Endothelial cell of umbilical vein (primary cell): ENCODE results near the gene OLFM1.

Experiments used
- EZH2 ChIP-seq: IDR thresholded peaks from 2 replicates; pipeline ENCODE4 v1.6.1; 2012; ENCODE audit warnings: borderline replicate concordance, low read depth, mild to moderate bottlenecking, moderate library complexity, low read length, inconsistent platforms; ENCODE audit not compliant: severe bottlenecking
- FOS ChIP-seq: IDR thresholded peaks from 2 replicates; pipeline ENCODE4 v1.6.1; 2011; ENCODE audit warnings: mild to moderate bottlenecking, low read length, moderate library complexity, borderline replicate concordance; ENCODE audit not compliant: insufficient read depth
- GATA2 ChIP-seq: IDR thresholded peaks from 2 replicates; pipeline ENCODE4 v1.7.0; 2011; ENCODE audit warnings: low read depth, mild to moderate bottlenecking, moderate library complexity, mixed read lengths, low read length; ENCODE audit not compliant: insufficient read length, insufficient read depth
- JUN ChIP-seq: IDR thresholded peaks from 2 replicates; pipeline ENCODE4 v1.6.1; 2011; ENCODE audit warnings: borderline replicate concordance, low read depth; ENCODE audit not compliant: insufficient read length, insufficient read depth
- MYC ChIP-seq: IDR thresholded peaks from one replicate; pipeline ENCODE4 v1.6.1; 2011; ENCODE audit warnings: mild to moderate bottlenecking, low read depth, low read length
- POLR2A ChIP-seq: IDR thresholded peaks from 2 replicates; pipeline ENCODE4 v1.6.1; 2012; ENCODE audit warnings: low read depth, mild to moderate bottlenecking, control low read depth, low read length
- POLR2AphosphoS5 ChIP-seq: IDR thresholded peaks from 2 replicates; pipeline ENCODE4 v1.6.1; 2012; ENCODE audit warnings: low read depth, mild to moderate bottlenecking, control low read depth, low read length, moderate library complexity; ENCODE audit not compliant: insufficient read depth
- TF ChIP-seq, protein P1 (sequence below), 2 donors: IDR thresholded peaks; 1 replicate in 1 of 2; 2 replicates in 1 of 2; pipeline ENCODE4 v1.5.1; 2011; ENCODE audit warnings: low read length in 2 of 2, mild to moderate bottlenecking in 2 of 2, moderate library complexity in 2 of 2, control low read depth in 1 of 2, inconsistent platforms in 1 of 2, low read depth in 1 of 2; ENCODE audit not compliant: insufficient read depth in 1 of 2; ENCODE audit errors: extremely low read depth in 1 of 2
- TF ChIP-seq, protein P2 (sequence below): IDR thresholded peaks from 2 replicates; pipeline ENCODE4 v1.6.1; 2011; ENCODE audit not compliant: insufficient read depth, insufficient read length

DNA sequence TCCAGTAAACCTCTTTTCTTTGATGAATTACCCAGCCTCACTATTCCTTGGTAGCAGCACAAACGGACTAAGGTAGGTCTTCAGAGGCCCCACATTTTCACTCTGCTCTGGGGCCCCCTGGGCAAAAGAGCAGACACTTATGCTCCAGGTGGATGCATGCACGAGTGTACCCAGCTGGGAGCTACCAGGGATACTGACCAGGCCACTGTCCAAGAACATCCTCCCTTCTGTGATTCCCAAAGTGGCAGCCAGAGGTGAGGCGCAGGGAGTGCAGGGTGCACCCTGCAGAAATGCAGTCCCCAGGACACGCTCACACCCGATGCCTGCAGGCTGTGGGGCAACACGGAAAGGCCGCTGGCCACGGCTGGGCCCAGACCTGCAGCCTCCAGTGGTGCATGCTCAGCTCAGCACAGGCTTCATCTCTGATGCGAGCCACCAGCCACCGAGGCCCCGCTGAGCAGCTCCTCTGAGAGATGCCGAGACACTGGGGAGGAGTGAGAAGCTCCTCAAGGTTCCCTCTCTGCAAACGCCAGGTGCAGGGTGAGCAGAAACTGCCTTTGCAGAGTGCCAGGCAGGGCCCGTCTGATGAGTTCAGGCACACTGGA lies 48.1 kb upstream of the OLFM1 start:
- TF ChIP-seq POLR2A: no peak
- TF ChIP-seq, protein P1, sequence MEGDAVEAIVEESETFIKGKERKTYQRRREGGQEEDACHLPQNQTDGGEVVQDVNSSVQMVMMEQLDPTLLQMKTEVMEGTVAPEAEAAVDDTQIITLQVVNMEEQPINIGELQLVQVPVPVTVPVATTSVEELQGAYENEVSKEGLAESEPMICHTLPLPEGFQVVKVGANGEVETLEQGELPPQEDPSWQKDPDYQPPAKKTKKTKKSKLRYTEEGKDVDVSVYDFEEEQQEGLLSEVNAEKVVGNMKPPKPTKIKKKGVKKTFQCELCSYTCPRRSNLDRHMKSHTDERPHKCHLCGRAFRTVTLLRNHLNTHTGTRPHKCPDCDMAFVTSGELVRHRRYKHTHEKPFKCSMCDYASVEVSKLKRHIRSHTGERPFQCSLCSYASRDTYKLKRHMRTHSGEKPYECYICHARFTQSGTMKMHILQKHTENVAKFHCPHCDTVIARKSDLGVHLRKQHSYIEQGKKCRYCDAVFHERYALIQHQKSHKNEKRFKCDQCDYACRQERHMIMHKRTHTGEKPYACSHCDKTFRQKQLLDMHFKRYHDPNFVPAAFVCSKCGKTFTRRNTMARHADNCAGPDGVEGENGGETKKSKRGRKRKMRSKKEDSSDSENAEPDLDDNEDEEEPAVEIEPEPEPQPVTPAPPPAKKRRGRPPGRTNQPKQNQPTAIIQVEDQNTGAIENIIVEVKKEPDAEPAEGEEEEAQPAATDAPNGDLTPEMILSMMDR (IDR thresholded peaks at IDR 0.05; ENCODE audit: extremely low read depth in 1 of 2, insufficient read depth in 1 of 2, low read depth in 1 of 2, low read length in 2 of 2): no peak
- no peak for TF ChIP-seq EZH2
- TF ChIP-seq POLR2AphosphoS5: no peak
- TF ChIP-seq, protein P2, sequence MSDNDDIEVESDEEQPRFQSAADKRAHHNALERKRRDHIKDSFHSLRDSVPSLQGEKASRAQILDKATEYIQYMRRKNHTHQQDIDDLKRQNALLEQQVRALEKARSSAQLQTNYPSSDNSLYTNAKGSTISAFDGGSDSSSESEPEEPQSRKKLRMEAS: no peak
- no peak for TF ChIP-seq JUN
- TF ChIP-seq MYC: no peak
- TF ChIP-seq GATA2: no peak
- TF ChIP-seq FOS: no peak
